Measurements from ENCODE around the gene OSTM1.
"Not testable (repeated sequence)": the region's sequence is repeated elsewhere in the genome, so short reads cannot be mapped to it uniquely, and the experiment has no call there.

OSTM1 gene

GRCh38 chr6:108013787-108014439 is 60.6 kb downstream of the OSTM1 start:
- DNase-seq: no peak

- no peak for DNase-seq
Observed at GRCh38 chr6:108009894-108010293, 64.6 kb downstream of the OSTM1 start.

GRCh38 chr6:108009258-108009657 is 65.3 kb downstream of the OSTM1 start:
- not testable (repeated sequence) for DNase-seq

- DNase-seq: no peak
Observed at GRCh38 chr6:108008363-108008762, 66.2 kb downstream of the OSTM1 start.

- DNase-seq: no peak
Observed at GRCh38 chr6:108005961-108006360, 68.6 kb downstream of the OSTM1 start.

- DNase-seq: no peak
Observed at GRCh38 chr6:108004861-108005260, 69.7 kb downstream of the OSTM1 start.

GRCh38 chr6:108002365-108003221 is 71.9 kb downstream of the OSTM1 start:
- no peak for DNase-seq

- DNase-seq: no peak
Observed at GRCh38 chr6:108001696-108002231, 72.8 kb downstream of the OSTM1 start.

- not testable (repeated sequence) for DNase-seq
Observed at GRCh38 chr6:108000259-108000658, 74.3 kb downstream of the OSTM1 start.

GRCh38 chr6:107999341-107999740 is 75.2 kb downstream of the OSTM1 start:
- no peak for DNase-seq

GRCh38 chr6:107991772-107992550 is 82.6 kb downstream of the OSTM1 start:
- no peak for DNase-seq
